HG02678 (cell line): ENCODE results near the gene TCIRG1.
"Not testable (repeated sequence)": the region's sequence is repeated elsewhere in the genome, so short reads cannot be mapped to it uniquely, and the experiment has no call there.

Experiments used
- ATAC-seq: cut with Tn5 transposase; IDR thresholded peaks from one replicate; pipeline ENCODE4 v1.9.1; 2021; ENCODE audit warnings: mild to moderate bottlenecking, moderate library complexity; ENCODE audit not compliant: unreplicated experiment

TCIRG1 gene

DNA sequence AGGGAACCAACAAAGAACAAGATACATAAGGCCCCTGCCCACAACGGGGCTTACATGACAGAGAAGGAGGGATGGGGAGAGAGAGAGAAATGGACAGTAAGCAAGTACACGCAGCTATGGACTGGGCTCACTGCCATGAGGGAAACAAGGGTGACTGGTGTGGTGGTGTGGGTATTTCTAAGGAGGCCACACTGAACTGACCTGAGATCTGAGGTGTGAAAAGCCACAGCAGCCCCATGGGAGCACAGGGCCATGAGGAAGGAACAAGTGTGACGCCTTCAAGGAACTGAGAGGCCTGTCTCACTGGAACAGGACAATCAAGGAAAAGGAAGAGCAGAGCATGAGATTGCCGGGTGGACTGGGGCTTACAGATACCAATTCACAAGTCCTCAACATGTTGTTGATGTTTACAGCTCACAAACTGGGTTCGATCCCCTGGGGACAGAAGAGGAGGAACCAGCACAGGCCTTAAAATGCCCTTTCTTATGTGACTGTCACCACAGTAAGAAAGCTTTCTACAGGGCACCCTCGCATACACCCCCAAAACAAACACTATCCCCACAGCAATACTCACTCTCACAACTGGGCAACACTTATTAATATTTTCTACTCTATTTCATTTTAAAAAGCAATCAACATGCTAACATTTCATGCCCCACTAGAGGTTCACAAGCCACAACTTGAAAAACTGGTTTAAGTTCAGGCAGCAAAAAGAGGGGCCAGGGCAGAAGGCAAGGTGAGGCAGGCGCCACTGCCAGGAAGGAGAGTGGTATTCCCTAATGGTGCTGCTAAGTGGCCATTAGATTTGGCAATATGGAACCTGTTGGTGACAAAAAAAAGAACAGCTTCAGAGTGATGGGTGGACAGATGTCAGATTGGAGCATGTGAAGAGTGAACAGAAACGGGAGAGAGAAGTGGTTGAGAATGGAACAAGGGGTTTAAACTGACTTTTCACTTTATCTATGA, 39.1 kb downstream of the TCIRG1 start:
- ATAC-seq: peak; percentile 52

DNA sequence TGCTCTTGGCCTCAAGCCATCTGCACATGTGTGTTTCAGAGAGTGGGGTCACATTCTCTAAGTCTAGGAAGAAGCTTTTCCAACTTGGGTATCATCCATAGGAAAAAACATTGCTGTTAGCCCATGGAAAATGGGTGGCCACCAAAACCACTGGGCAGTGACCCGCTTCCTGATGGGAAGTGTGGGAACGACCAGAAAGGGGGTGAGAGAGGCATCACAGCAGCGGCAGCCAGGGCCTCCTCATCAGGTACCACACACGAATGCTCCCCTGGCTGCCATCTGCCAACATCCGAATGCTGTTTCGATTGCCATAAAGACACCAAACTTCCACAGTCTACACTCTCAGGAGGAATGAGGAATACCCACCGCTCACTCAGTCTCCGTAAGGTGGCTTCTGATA, 42.0 kb downstream of the TCIRG1 start:
- ATAC-seq: no peak

DNA sequence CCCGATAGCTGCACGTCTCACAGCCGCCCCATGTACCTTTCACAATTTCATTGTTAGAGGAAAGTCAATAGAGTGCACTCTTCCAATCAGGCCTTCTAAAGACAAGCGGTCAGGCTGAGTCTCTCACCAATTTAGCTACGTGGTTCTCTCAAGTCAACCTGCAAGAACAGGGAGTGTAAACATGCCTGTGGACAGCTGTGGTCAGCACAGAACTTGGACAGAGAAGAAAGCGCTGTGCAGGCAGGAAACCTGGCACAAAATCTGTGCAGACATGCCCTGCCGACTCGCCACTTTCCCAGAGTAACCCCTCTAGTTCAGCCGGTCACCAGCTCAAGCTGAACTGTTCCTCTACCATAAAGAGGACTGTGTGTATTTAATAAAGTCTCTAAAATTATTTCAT, 42.9 kb downstream of the TCIRG1 start:
- no peak for ATAC-seq

DNA sequence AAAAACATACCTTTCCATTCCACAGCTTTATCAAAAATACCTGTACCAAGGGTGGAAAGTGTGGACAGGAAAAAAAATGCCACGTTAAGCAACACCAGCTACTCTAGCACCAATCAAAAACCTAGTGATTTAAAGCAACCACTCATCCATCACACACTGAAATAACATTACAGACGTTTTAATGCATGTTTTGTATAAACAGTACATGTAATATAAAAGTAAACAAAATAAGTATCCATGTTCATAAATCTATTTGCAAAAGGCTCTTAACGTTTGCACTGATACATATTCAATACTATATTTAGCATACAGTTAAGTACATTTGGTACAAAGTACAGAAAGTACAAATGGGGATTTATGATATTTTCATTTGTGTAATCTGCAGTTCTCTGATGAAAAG, 43.7 kb downstream of the TCIRG1 start:
- ATAC-seq: no peak

DNA sequence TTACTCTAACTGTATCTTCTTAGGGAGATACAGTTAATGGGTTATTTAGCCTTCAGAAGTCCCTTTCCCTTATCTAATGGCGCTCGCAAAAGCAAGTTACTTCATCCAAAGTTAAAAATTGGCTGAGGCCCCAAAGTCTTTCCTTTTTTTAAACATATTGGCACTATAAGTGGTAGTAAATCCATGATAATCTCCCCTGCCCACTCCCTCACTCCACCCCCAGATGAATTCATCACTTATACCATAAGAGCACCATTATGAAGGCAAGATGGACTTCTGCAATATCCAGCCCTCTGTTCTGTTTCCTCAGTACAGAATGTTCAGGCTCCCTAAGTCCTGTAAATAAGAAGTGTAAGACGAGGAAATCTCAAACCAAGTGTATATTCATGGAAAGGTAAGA, 44.7 kb downstream of the TCIRG1 start:
- no peak for ATAC-seq

DNA sequence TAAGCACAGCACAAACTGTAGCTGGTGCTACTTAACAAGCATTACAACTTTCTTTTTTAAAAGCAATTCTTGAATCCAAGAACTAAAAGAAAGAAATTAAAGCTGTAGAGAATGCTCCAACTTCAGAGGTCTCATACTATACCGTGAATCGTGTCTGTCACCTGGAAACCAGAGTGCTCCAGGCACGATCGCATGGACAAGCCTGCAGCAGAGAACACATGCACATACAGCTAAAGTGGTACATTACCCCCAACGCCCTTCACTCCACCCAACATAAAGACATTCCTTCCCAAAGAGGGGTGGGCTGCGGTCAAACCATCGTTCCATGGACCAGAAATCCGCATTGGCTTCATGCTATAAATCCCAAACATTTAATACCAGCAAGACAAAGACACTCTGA, 50.9 kb downstream of the TCIRG1 start:
- no peak for ATAC-seq

DNA sequence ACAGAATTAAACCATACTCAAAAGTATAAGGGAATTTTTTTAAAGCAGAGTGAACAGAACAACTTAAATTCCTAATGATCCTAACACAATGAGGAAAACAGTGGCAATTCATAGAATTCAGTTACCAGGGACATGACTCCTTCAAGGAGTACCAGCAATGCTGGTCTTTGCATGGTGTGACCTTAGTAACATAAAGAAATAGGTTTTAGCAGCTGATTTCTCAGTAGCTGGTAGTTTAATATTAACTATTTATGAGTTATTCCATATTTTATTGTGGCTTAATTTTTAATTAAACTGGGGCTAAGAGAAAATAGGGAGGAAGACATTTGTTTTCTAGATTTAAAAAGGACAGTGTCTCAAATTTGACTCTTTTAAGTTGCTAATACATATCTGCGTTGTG, 51.5 kb downstream of the TCIRG1 start:
- no peak for ATAC-seq

DNA sequence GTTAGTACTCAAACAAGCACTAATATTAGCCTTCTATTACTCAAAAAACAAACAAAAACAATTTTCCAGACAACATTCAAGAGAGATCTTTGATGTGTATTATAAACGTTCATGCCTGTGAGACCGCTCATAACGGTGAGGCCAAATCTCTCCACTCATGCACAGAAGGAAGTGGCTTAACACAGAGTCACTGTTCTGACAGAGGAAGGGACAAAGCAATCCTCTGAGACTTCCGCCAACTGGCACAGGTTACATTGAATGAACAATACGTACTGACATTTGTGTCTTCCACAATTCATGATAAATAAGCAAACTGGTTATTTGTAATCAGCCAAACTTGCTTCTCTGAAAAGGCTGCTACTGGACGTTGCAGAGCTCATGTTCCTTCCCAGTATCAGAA, 51.9 kb downstream of the TCIRG1 start:
- ATAC-seq: no peak

DNA sequence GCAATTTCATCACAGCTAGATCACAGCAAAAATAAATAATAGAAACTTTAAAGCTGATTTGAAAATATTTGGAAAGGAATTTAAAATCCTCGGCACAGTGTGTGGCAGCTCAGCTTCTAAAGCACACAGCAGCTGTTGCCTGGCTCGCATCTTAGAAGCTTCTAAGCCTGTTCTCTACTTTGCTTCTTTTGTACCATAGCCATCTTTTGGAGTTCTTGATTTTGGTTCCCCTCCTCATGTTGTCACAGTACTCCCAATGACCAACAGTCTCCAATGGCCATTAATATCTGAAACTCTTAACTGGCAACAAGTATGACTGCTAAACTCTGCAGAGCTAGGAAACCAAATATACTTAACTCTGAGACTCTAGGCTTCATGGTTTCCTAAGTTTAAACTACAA, 53.6 kb downstream of the TCIRG1 start:
- ATAC-seq: no peak

DNA sequence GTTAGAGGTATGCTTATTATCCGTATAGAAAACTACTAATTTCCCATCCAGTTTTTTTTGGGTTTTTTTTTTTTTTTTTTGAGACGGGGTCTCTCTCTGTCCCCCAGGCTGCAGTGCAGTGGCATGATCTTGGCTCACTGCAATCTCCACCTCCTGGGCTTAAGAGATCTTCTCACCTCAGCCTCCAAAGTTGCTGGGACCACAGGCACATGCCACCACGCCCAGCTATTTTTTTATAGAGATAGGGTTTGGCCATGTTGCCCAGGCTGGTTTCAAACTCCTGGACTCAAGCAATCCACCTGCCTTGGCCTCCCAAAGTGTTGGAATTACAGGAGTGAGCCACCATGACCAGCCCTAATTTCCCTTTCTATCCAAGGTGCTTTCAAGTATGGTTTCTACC, 54.1 kb downstream of the TCIRG1 start:
- not testable (repeated sequence) for ATAC-seq

DNA sequence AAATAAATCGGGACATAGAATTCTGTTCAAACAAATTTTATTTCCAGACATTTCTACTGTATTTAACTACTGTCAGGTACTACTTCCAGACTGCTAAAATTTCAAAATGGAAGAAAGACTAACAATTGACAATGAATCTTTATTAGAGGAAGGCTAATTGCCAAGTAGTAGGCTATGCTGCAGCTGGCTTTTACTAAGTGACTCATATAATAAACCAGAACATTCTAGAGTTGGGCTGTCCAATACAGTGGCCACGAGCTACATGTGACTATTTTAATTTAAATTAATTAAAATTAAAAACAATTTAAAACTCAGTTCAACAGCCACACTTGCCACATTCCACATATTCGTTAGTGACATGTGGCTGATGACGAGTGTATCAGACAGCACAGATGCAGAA, 54.7 kb downstream of the TCIRG1 start:
- ATAC-seq: no peak

DNA sequence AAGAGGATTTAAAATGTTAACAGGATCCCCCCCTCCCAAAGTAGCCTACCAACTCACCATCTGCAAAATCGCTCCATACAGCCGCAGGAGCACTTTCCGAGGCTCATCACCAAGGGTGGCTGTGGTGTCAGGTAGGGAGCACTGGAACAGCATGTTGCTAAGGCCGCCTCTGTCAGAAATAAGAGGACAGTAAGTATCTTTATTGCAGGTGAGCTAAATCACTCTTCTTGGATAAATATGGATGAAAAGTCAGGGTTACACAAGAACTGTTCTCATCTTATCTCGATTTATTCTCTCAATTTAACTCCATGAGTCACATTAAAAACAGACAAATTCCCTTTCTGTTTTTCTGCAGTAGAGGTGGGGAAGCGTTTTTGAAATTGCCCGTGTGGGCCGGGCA, 58.1 kb downstream of the TCIRG1 start:
- no peak for ATAC-seq

DNA sequence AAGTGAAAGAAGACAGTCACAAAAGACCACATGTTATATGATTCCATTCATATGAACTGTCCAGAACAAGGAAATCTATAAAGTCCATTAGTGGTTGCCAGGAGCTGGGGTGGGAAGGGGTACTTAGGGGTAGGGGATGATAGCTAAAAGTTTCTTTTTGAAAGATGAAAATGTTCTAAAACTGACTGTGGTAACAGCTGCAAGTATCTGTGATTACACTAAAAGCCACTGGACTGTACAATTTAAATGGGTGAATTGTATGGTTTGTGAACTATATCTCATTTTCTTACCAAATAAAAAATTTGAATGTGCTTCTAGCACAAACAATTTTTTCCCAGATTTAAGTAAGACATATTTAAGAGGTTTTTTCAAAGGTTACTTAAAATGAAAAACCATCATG, 60.2 kb downstream of the TCIRG1 start:
- no peak for ATAC-seq

DNA sequence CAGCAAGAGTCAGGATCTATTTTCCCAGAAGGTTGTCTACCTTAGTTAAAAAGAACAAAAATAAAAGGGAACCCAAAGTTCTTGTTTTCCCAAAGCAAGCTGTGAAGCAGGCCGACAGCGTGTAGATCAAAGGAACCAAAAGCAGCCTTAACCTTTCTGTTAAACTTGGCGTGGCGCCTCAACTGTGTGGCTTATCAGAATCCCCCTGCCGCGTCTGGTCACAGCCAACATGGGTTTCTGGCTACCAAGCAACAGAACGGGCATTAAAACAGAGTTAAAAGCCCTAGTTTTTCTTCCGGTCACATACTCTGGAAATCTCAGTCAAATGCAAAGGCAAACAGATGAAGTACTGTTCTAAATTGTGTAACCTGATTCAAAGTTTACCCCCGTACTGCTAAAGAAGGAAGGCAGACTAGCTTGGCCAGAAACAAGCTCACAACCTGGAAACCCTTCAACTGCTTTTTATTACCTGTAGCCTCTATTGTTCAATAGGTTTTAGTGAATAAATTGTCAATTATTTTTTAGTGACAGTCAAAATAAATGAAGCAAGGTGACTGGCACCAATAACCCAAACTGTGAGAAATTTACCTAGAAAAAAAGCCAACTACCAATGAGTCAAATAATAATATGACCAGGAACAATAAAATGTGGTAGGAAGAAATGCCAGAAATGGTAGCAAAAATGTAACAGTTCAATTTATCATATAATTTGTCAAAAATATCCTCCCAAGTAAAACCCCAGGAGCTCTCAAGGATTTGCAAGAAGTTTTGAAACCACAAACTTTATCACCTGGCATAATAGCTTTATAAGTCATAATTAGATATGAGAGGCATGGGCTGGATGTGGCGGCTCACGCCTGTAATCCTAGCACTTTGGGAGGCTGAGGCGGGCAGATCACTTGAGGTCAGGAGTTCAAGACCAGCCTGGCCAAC, 60.9 kb downstream of the TCIRG1 start:
- peak; percentile 74 for ATAC-seq
